Prostate gland (tissue), 2 donors: ENCODE measurements around the gene GPR84.

Source experiments
- POLR2A ChIP-seq: fragments of 450-650 bp; IDR thresholded peaks from one replicate; pipeline ENCODE4 v1.6.1; 2016; ENCODE audit warnings: antibody characterized with exemption, mild to moderate bottlenecking
- POLR2AphosphoS5 ChIP-seq: sonication (generic); formaldehyde crosslinking; IDR thresholded peaks from one replicate; pipeline ENCODE4 v1.6.1; 2017; ENCODE audit warnings: antibody characterized with exemption
- TF ChIP-seq, protein P1 (sequence below), 4 experiments: fragments of 200-600 bp in 2 of 4; fragments of 450-650 bp in 2 of 4; sonication (generic) in 2 of 4; IDR thresholded peaks; 1 replicate in 3 of 4; 2 replicates in 1 of 4; pipeline ENCODE4 v1.5.1; 2016 to 2019; ENCODE audit warnings: antibody characterized with exemption in 4 of 4, mild to moderate bottlenecking in 2 of 4, moderate library complexity in 2 of 4

DNA sequence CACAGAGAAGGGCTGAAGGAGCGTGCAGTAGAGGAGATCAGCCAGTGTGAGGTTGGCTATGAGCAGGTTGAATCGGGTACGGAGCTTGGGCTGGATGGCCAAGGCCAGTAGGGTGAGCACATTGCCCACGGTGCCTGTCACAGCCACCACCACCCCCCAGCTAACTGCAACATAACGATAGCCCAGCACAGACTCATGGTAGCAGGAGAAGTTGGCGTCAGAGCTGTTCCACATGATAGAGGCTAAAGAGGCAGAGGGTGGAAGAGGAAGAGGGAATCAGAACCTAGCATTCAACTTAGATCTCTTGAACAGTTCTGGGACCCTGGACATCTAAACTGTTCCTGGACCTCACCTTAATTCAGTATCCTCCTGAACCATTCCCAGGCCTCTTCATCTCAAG lies 668 bp downstream of the GPR84 start:
- TF ChIP-seq POLR2A (no peak), POLR2AphosphoS5 (no peak)
- TF ChIP-seq, protein P1, sequence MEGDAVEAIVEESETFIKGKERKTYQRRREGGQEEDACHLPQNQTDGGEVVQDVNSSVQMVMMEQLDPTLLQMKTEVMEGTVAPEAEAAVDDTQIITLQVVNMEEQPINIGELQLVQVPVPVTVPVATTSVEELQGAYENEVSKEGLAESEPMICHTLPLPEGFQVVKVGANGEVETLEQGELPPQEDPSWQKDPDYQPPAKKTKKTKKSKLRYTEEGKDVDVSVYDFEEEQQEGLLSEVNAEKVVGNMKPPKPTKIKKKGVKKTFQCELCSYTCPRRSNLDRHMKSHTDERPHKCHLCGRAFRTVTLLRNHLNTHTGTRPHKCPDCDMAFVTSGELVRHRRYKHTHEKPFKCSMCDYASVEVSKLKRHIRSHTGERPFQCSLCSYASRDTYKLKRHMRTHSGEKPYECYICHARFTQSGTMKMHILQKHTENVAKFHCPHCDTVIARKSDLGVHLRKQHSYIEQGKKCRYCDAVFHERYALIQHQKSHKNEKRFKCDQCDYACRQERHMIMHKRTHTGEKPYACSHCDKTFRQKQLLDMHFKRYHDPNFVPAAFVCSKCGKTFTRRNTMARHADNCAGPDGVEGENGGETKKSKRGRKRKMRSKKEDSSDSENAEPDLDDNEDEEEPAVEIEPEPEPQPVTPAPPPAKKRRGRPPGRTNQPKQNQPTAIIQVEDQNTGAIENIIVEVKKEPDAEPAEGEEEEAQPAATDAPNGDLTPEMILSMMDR (IDR thresholded peaks at IDR 0.05), result no peak
